Measurements from ENCODE around the gene NUP214.

DNA sequence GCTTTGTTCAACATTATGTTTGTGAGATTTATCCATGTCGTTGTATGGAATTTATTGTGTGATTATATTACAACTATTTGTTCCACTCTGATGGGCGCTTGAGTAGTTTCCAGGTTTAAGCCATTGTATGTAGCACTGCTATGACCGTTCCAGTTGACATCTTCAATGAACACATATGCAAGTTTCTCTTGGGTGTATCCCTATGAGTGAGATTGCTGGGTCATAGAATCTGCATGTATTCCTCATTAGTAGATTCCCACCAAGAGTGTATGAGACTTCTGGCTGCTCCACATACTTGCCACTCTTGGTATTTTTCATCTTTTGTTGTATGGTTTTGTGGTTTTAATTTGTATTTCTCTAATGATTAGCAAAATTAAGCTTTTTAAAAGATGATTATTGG, 22.9 kb downstream of the NUP214 start:
- TF ChIP-seq, protein P1, sequence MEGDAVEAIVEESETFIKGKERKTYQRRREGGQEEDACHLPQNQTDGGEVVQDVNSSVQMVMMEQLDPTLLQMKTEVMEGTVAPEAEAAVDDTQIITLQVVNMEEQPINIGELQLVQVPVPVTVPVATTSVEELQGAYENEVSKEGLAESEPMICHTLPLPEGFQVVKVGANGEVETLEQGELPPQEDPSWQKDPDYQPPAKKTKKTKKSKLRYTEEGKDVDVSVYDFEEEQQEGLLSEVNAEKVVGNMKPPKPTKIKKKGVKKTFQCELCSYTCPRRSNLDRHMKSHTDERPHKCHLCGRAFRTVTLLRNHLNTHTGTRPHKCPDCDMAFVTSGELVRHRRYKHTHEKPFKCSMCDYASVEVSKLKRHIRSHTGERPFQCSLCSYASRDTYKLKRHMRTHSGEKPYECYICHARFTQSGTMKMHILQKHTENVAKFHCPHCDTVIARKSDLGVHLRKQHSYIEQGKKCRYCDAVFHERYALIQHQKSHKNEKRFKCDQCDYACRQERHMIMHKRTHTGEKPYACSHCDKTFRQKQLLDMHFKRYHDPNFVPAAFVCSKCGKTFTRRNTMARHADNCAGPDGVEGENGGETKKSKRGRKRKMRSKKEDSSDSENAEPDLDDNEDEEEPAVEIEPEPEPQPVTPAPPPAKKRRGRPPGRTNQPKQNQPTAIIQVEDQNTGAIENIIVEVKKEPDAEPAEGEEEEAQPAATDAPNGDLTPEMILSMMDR (IDR thresholded peaks at IDR 0.05): no peak
- TF ChIP-seq POLR2A (IDR thresholded peaks at IDR 0.05): no peak
